HG03196 (cell line): ENCODE results near the gene SERINC4.
A peak's percentile ranks its signal among the peaks of the same experiment; 100 is the strongest.

Experiments
- ATAC-seq: cut with Tn5 transposase; IDR thresholded peaks from one replicate; pipeline ENCODE4 v1.9.1; 2021; ENCODE audit not compliant: unreplicated experiment

The SERINC4 gene

GRCh38 chr15:43799209-43799944 is 643 bp downstream of the SERINC4 start:
- no peak for ATAC-seq

- ATAC-seq = no peak
Measured at GRCh38 chr15:43796566-43796965, 3.5 kb downstream of the SERINC4 start.

- no peak for ATAC-seq
Measured at GRCh38 chr15:43795997-43796396, 4.0 kb downstream of the SERINC4 start.

DNA sequence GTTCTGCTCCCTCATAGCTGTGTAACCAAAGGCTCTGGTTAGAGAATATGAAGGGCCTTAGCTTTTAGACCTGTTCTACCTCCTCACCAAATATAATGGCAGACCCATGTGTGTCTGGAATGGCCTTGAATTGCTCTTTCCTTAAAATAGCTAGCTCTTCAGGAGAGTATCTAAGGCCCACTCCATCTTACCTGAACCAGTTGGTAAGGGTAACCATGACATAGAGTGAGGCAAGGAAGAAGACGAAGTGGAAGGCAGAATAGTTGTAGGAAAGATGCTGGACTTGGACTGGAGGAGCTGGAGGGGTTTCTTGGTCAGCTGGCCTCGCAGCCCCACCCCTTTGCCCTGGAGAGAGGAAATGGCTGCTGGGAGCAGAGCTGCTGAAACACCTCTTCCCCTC is 4.8 kb downstream of the SERINC4 start:
- no peak for ATAC-seq

- no peak for ATAC-seq
Measured at GRCh38 chr15:43794269-43795037, 5.6 kb downstream of the SERINC4 start.

- ATAC-seq = no peak
Measured at GRCh38 chr15:43793647-43794046, 6.4 kb downstream of the SERINC4 start.

DNA sequence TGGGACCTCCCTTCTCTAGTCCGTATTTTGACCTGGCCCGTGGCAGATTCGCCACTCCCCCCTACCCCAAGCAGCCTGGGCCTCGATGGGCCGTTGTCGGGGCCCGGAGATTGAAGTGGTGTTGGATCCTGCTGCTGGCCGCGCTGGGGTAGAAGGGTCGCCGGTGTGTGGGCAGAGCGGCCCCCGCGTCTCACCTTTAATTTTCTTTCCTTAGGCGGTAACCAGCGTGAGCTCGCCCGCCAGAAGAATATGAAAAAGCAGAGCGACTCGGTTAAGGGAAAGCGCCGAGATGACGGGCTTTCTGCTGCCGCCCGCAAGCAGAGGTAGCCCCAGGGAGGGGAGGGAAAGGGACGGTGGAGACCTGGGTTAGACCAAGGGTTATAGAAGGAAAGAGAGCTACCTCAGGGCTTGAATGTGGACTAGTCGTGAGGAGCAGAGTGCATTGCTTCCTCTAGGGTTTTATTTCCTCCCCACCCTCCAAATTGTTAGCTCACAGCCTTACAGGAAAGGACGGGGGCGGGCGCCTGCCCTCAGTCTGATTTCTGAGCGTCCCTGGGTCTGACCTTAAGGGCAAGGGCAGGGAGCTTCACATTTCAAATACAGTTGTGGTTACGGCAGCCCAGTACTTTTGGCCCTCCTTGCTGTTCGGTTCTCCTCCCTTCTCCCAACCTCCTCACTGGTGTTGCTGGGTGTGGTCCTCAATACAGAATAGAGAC is 7.1 kb downstream of the SERINC4 start:
- ATAC-seq = no peak

DNA sequence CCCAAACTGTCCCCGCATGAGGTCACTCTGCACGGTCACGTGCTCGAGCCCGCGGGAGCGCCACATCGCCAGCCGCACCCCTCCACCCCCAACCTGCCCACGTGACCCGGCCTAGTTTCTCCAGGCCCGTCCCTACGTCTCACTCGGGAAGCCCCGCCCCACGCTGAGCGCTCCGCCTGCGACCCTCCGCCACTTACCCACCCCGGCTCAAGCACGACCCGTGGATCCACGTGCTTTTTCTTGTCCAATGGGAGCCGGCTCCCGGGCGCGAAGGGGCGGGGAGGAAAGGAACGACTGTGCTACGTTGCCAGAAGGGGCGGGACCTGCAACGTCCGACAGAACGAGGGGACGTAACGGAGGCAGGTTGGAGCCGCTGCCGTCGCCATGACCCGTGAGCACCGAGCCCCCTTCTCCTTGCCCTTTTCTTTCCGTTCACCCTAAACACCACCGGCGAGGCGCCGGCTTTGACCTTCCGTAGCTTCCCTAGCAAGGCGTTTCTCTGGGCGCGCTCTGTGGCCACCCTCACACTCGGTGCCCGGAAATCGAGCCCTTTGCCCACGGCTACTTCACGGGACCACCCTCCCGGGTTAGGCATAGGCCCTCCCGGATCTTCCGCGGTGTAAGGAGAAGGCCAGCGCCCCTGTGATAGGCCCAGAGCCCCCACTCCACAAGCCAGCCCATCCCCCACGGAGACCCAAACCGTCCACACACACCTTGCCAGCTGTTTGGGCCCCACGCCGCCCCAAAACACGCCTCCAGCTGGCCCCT is 7.8 kb downstream of the SERINC4 start, which contains the start of gene SERF2:
SERF2 (plus strand) TSS at position 328 of the 768 bp plus-strand sequence; CDS start at position 385, 57 bp downstream.
- ATAC-seq = peak; percentile 89

DNA sequence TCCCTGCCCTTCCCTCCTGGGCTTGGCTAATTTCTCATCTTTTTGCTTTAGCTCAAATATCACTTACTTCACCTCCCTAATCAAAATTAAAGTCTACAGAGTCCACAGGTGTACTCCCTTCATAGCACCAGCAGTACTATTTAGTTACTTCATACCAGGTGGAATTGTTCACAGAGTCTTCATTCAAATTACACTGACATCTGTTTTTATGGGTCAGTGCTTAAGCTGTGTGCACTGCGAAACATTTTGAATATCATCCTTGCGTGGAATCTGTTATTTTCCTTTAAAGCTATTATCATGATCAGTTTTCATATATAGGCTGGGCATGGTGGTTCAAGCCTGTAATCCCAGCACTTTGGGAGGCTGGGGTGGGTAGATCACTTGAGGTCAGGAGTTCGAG is 10.6 kb downstream of the SERINC4 start:
- no peak for ATAC-seq

DNA sequence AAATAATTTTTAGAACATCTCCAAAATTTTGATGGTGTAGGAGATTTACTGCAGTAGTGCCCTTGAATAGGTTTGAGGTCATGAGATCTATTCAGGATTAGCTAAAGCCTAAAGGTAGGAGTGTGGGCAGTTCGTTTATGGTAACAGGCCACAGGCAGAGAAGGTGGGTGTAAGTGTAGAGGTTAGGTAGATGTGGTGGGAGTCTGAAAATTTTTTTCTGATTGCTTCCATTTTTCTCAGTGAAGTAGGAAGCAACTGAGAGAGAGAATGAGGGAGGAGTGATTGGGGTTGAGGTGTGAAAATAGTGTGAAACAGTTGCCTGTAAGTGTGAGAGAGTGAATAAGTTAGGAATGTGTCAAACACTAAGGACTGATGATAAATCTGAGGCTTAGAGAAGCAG is 21.0 kb downstream of the SERINC4 start:
- no peak for ATAC-seq

- peak; percentile 50 for ATAC-seq
Measured at GRCh38 chr15:43777267-43777914, 22.6 kb downstream of the SERINC4 start.

DNA sequence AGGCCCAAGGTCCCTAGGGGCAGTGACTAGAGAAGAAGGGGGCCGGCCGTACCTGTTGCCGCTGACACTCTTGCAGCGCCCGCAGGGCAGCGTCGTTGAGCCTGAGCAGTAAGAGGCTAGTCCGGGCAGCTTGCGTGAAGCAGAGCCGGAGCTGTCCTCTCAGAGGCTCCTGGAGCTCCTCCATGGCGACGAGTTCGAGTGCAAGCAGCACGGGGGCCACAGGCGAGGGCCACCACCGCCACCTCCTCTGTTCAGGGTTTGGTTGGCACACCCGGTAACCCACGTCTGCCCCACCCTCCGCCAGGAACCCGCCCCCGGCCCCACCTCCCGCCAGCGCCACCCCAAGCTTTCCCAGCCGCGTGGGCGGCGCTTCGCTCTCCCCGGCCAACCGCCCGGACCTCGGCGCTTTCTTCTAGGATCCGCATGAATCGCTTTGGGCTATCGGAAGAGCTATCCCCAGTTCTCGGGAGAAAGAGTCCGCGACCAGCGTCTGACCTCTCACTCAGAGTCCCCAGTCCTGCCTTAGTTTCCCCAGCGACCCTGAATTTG is 23.2 kb downstream of the SERINC4 start, which contains the start of gene ELL3:
ELL3 (minus strand) TSS at position 249 of the 549 bp plus-strand sequence; CDS start at position 184, 65 bp downstream.
- ATAC-seq = peak; percentile 36

DNA sequence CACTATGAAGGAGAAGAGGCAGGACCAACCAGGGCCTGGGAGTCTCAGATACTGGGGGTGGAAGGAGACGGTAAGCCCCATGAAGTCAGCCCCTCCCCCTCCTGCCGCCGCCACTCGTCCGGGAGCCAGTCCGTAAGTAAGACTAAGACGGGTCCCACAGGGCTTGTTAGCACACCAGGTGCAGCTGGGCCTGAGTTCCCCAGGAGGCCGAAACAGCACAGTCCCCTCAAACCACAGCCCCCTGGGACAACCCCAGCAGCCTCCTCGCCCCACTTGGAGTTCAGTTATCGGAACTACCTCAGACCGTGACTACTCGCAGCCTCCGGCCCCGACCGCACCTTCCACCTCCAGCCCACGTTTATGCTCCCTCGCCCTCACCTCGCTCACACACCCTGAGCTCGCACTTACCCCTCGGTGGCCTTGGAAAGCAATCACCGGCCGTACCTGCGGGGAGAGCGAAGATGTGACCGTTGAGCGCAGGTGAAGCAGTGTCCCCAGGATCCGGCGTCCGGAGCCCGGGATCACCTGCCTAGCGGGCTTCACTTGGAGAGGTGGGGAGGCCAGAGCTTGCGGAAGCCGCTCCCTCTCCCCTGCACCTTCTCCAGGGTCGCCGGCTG is 23.8 kb downstream of the SERINC4 start:
- ATAC-seq = peak; percentile 64

GRCh38 chr15:43775411-43775965 is 24.5 kb downstream of the SERINC4 start:
- no peak for ATAC-seq

DNA sequence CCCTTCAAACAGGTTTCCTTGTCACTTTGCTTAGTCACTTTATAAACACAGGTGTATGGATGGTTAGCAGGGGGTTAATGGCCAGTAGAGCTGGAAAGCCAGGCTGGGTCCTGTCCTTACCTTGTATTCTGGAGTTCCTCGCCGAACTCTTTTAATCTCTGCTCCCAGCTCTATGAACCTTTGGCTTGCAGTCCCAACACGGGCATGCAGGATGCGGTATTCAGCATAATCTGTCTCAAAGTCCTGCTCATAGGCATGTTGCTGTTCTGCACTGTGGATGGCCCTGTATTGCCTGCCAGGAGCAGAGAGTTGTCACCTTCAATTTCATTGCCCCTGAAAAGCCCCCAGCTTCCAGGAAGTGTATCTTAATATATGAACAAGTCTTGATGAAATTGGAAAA is 26.0 kb downstream of the SERINC4 start:
- no peak for ATAC-seq

DNA sequence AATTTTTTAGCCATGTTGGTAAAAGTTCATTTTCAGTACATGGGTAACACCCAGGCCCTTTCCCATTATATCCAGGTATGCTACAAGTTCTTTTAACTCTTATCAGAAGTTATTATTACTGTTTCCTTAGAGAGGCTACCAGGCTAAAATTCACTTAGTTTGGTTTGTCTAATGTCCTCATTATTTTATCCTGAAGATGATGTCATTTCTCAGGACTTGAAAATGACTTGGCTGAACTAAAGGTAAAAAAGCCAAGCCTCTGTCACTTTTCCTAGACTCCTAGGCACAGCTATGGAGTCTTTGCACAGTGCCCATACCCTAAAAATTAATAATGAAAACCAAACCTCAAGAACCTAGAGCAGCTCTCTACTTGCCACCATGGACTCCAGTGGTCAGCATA is 27.4 kb downstream of the SERINC4 start:
- no peak for ATAC-seq

DNA sequence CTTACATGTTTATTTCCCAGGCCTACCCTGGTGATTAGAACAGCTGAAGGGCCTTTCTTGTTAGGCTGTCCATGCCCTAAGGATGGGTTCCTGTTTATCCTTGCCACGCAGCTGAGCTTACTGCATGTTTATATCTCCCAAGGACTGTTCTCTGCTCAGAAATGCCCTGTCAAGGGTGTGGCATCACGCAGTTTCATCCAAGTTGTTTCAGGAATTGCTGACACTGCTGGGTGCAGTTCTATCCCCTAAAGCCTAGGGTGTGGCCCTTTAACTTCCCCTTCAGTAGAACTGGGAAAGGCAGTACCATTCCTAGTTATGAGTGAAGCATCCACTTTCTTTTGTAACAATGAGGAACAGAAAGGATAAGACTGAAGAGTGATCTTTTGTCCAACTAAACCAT is 28.2 kb downstream of the SERINC4 start:
- no peak for ATAC-seq

- ATAC-seq = no peak
Measured at GRCh38 chr15:43769584-43770228, 30.3 kb downstream of the SERINC4 start.
